ENCODE data around the gene ATXN10. TPM values are rescaled to one million over a fixed set of nuclear protein-coding genes. Genes with fewer than 3 reads are reported as not detected.

ATXN10 gene
- total and polyA plus RNA-seq, 2 of the 13 experiments (the other 11 are each of a cell fraction or from before 2014, with no cell fraction given) = 60.1 to 194 TPM

DNA sequence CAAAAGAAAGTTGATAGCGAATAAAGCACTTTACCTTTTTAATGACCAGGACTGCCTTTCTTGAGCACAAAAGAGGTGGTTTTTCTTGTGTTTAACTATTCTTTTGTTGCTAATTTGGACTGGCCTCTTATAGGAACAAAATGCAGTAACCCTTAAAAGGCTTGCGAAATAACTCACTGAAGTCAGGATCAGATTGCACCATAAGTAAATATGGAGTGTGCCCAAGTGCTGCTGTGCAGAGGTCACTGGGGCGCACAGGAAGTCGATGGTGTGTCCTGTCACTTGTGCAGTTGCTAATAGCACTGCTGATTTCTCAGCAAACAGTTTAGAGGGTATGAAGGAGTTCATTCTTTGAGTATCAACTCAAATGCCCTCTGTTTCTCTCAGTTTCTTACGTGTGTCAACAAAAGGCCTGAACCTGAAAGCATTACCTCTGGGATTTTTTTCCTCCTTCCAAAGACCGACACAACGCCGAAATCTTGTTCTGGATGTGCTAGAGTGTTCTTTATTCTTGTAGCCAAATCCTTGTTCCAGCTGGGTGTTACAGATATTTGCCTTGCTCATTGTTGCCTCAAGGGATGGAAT, 71.3 kb downstream of the ATXN10 start (continued):
- TF ChIP-seq ZNF232 (CRISPR knock-in tag; IDR thresholded peaks at IDR 0.05; ENCODE audit: borderline replicate concordance) (no peak; the same call in 1 of the 2 replicates), JDP2 (CRISPR knock-in tag; IDR thresholded peaks at IDR 0.05; ENCODE audit: borderline replicate concordance) (no peak), MTA3 (CRISPR knock-in tag; IDR thresholded peaks at IDR 0.05) (no peak), NR3C1 (CRISPR knock-in tag; IDR thresholded peaks at IDR 0.05) (no peak), U2AF2 (IDR thresholded peaks at IDR 0.05; ENCODE audit: low read depth, low read length) (no peak), ZSCAN21 (CRISPR knock-in tag; IDR thresholded peaks at IDR 0.05; ENCODE audit: borderline replicate concordance) (no peak), ZNF615 (CRISPR knock-in tag; IDR thresholded peaks at IDR 0.05; ENCODE audit: borderline replicate concordance) (peak; percentile 91; the same call in 1 of the 2 replicates), ZNF577 (CRISPR knock-in tag; IDR thresholded peaks at IDR 0.05; ENCODE audit: borderline replicate concordance, low read depth) (no peak), CHCHD3 (CRISPR knock-in tag; IDR thresholded peaks at IDR 0.05) (no peak), TAF15 (IDR thresholded peaks at IDR 0.05; ENCODE audit: low read depth, low read length, poor library complexity, severe bottlenecking) (no peak), ZNF468 (CRISPR knock-in tag; IDR thresholded peaks at IDR 0.05) (no peak), TBX2 (CRISPR knock-in tag; IDR thresholded peaks at IDR 0.05; ENCODE audit: borderline replicate concordance) (peak; percentile 99), ZMYM4 (CRISPR knock-in tag; IDR thresholded peaks at IDR 0.05) (peak; percentile 95), ZNF775 (CRISPR knock-in tag; IDR thresholded peaks at IDR 0.05; ENCODE audit: borderline replicate concordance) (0 out of 2 replicates have a peak, but pooled peaks have one; percentile 53), ZNF20 (CRISPR knock-in tag; IDR thresholded peaks at IDR 0.05) (no peak)
- TF ChIP-seq, protein P1, sequence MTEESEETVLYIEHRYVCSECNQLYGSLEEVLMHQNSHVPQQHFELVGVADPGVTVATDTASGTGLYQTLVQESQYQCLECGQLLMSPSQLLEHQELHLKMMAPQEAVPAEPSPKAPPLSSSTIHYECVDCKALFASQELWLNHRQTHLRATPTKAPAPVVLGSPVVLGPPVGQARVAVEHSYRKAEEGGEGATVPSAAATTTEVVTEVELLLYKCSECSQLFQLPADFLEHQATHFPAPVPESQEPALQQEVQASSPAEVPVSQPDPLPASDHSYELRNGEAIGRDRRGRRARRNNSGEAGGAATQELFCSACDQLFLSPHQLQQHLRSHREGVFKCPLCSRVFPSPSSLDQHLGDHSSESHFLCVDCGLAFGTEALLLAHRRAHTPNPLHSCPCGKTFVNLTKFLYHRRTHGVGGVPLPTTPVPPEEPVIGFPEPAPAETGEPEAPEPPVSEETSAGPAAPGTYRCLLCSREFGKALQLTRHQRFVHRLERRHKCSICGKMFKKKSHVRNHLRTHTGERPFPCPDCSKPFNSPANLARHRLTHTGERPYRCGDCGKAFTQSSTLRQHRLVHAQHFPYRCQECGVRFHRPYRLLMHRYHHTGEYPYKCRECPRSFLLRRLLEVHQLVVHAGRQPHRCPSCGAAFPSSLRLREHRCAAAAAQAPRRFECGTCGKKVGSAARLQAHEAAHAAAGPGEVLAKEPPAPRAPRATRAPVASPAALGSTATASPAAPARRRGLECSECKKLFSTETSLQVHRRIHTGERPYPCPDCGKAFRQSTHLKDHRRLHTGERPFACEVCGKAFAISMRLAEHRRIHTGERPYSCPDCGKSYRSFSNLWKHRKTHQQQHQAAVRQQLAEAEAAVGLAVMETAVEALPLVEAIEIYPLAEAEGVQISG (CRISPR knock-in tag; IDR thresholded peaks at IDR 0.05) = peak; percentile 88
- TF ChIP-seq, protein P2, sequence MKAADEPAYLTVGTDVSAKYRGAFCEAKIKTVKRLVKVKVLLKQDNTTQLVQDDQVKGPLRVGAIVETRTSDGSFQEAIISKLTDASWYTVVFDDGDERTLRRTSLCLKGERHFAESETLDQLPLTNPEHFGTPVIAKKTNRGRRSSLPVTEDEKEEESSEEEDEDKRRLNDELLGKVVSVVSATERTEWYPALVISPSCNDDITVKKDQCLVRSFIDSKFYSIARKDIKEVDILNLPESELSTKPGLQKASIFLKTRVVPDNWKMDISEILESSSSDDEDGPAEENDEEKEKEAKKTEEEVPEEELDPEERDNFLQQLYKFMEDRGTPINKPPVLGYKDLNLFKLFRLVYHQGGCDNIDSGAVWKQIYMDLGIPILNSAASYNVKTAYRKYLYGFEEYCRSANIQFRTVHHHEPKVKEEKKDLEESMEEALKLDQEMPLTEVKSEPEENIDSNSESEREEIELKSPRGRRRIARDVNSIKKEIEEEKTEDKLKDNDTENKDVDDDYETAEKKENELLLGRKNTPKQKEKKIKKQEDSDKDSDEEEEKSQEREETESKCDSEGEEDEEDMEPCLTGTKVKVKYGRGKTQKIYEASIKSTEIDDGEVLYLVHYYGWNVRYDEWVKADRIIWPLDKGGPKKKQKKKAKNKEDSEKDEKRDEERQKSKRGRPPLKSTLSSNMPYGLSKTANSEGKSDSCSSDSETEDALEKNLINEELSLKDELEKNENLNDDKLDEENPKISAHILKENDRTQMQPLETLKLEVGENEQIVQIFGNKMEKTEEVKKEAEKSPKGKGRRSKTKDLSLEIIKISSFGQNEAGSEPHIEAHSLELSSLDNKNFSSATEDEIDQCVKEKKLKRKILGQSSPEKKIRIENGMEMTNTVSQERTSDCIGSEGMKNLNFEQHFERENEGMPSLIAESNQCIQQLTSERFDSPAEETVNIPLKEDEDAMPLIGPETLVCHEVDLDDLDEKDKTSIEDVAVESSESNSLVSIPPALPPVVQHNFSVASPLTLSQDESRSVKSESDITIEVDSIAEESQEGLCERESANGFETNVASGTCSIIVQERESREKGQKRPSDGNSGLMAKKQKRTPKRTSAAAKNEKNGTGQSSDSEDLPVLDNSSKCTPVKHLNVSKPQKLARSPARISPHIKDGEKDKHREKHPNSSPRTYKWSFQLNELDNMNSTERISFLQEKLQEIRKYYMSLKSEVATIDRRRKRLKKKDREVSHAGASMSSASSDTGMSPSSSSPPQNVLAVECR (CRISPR knock-in tag; IDR thresholded peaks at IDR 0.05; ENCODE audit: borderline replicate concordance) = peak; percentile 70; the same call in 1 of the 2 replicates
- TF ChIP-seq, protein P3, sequence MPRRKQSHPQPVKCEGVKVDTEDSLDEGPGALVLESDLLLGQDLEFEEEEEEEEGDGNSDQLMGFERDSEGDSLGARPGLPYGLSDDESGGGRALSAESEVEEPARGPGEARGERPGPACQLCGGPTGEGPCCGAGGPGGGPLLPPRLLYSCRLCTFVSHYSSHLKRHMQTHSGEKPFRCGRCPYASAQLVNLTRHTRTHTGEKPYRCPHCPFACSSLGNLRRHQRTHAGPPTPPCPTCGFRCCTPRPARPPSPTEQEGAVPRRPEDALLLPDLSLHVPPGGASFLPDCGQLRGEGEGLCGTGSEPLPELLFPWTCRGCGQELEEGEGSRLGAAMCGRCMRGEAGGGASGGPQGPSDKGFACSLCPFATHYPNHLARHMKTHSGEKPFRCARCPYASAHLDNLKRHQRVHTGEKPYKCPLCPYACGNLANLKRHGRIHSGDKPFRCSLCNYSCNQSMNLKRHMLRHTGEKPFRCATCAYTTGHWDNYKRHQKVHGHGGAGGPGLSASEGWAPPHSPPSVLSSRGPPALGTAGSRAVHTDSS (CRISPR knock-in tag; conservative IDR thresholded peaks at IDR 0.05) = no peak
- TF ChIP-seq, protein P4, sequence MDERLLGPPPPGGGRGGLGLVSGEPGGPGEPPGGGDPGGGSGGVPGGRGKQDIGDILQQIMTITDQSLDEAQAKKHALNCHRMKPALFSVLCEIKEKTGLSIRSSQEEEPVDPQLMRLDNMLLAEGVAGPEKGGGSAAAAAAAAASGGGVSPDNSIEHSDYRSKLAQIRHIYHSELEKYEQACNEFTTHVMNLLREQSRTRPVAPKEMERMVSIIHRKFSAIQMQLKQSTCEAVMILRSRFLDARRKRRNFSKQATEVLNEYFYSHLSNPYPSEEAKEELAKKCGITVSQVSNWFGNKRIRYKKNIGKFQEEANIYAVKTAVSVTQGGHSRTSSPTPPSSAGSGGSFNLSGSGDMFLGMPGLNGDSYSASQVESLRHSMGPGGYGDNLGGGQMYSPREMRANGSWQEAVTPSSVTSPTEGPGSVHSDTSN (CRISPR knock-in tag; IDR thresholded peaks at IDR 0.05) = peak; percentile 49
- TF ChIP-seq, protein P5, sequence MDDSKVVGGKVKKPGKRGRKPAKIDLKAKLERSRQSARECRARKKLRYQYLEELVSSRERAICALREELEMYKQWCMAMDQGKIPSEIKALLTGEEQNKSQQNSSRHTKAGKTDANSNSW (CRISPR knock-in tag; IDR thresholded peaks at IDR 0.05; ENCODE audit: borderline replicate concordance) = no peak

Measured in HepG2 (cell line).